Measurements from ENCODE around the gene IRAK3. TPM values are rescaled to one million over a fixed set of nuclear protein-coding genes. Genes with fewer than 3 reads are reported as not detected.
A peak's percentile ranks its signal among the peaks of the same experiment; 100 is the strongest.
"Not testable (repeated sequence)": the region's sequence is repeated elsewhere in the genome, so short reads cannot be mapped to it uniquely, and the experiment has no call there.

Gene IRAK3
- total and polyA plus RNA-seq, 2 donors (not counting 3 experiments of a cell fraction or from before 2014, with no cell fraction given), result 2.3 to 8.5 TPM

- H3K27ac ChIP-seq (ENCODE audit: insufficient read depth, low read depth, low read length), result no peak overlapping the region
- no peak for TF ChIP-seq JUN (IDR thresholded peaks at IDR 0.05; ENCODE audit: borderline replicate concordance, insufficient read depth, insufficient read length, low read depth)
- no peak for TF ChIP-seq FOS (IDR thresholded peaks at IDR 0.05; ENCODE audit: borderline replicate concordance, insufficient read depth, low read length)
- no peak for TF ChIP-seq MYC (IDR thresholded peaks at IDR 0.05; ENCODE audit: low read depth, low read length)
- TF ChIP-seq CTCF (IDR thresholded peaks at IDR 0.05; ENCODE audit: extremely low read depth in 1 of 2, insufficient read depth in 1 of 2, low read depth in 1 of 2, low read length in 2 of 2), result no peak
- TF ChIP-seq POLR2A (IDR thresholded peaks at IDR 0.05; ENCODE audit: low read depth, low read length), result no peak
- no peak for TF ChIP-seq EZH2 (IDR thresholded peaks at IDR 0.05; ENCODE audit: borderline replicate concordance, low read depth, low read length, severe bottlenecking)
- ChIA-PET CTCF (no interaction called here), POLR2A (interaction anchor here (0.7 to 1.8 kb wide), 2 partner anchors 16 to 40 kb away, joined by 4 to 7 read pairs; partner anchors contain the start of gene LLPH)
- no peaks in the 10 kb centered on the region for H3K9me3 ChIP-seq (replicated peaks; ENCODE audit: control insufficient read depth, insufficient read depth, low read length)
- peak overlapping the region; percentile 61 for H2AFZ ChIP-seq (ENCODE audit: low read depth, low read length)
- no peak for FAIRE-seq
- H3K36me3 ChIP-seq (ENCODE audit: control insufficient read depth in 2 of 2, extremely low read depth in 1 of 2, insufficient read depth in 2 of 2, low read length in 2 of 2), result no peaks in the 10 kb centered on the region
- BruUV-seq (replicated peaks), result no TSS peak
- intact Hi-C loops (cut with micrococcal nuclease), result no loop called here
- H3K9me1 ChIP-seq (replicated peaks; ENCODE audit: control insufficient read depth, extremely low read depth, insufficient read depth, low read length), result no peaks in the 10 kb centered on the region
- dilution Hi-C loops (cut with MboI; ENCODE audit: extremely low pct_ligation_motif_present, low sequenced_read_pairs), result no loop called here
- peaks cover 7% of the 10 kb centered on the region for H3K4me1 ChIP-seq (ENCODE audit: control insufficient read depth, extremely low read depth, insufficient read depth, low read length)
- H3K27me3 ChIP-seq (ENCODE audit: control insufficient read depth in 2 of 2, insufficient read depth in 2 of 2, low read length in 2 of 2), result no peaks in the 10 kb centered on the region
- H3K4me3 ChIP-seq (replicated peaks in 1 of 3; ENCODE audit: insufficient read depth in 1 of 3, low read depth in 1 of 3, low read length in 3 of 3), result no peak overlapping the region
- no peak overlapping the region for H3K9ac ChIP-seq (replicated peaks; ENCODE audit: extremely low read depth, insufficient read depth, low read length)
- peaks cover 33% of the 10 kb centered on the region for H3K79me2 ChIP-seq (ENCODE audit: control insufficient read depth, insufficient read depth, low read length)
- peak overlapping the region; percentile 9 for H3K4me2 ChIP-seq (ENCODE audit: insufficient read depth, low read length)
- DNase-seq (ENCODE audit: low read depth, low spot score), result no peak
- H4K20me1 ChIP-seq (replicated peaks; ENCODE audit: control insufficient read depth, extremely low read depth, insufficient read depth, low read length), result no peaks in the 10 kb centered on the region
Observed at GRCh38 chr12:66170606-66171005, 18.4 kb upstream of the IRAK3 start.

DNA sequence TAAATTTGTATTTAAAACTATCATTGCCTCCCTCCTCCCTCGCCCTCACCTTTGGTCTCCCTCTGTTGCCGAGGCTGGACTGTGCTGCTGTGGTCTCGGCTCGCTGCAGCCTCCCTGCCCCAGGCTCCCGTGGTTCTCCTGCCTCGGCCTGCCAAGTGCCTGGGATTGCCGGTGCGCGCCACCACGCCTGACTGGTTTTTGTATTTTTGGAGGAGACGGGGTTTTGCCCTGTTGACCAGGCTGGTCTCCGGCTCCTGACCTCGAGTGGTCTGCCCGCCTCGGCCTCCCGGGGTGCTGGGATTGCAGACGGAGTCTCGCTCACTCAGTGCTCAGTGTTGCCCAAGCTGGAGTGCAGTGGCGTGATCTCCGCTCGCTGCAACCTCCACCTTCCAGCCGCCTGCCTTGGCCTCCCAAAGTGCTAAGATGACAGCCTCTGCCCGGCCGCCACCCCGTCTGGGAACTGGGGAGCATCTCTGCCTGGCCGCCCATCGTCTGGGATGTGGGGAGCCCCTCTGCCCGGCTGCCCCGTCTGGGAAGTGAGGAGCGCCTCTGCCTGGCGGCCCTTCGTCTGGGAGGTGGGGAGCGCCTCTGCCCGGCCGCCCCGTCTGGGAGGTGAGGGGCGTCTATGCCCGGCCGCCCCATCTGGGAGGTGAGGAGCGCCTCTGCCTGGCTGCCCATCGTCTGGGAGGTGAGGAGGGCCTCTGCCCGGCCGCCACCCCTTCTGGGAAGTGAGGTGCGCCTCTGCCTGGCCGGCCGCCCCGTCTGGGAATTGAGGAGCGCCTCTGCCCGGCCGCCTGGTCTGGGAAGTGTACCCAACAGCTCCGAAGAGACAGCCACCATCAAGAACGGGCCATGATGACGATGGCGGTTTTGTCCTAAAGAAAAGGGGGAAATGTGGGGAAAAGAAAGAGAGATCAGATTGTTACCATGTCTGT lies 14.4 kb upstream of the IRAK3 start:
- H3K79me2 ChIP-seq (ENCODE audit: control insufficient read depth, insufficient read depth, low read length); intact Hi-C loops (cut with micrococcal nuclease); H3K27ac ChIP-seq (ENCODE audit: insufficient read depth, low read depth, low read length); H3K27me3 ChIP-seq (ENCODE audit: control insufficient read depth in 2 of 2, insufficient read depth in 2 of 2, low read length in 2 of 2); H2AFZ ChIP-seq (ENCODE audit: low read depth, low read length); POLR2A ChIA-PET; H3K9ac ChIP-seq (replicated peaks; ENCODE audit: extremely low read depth, insufficient read depth, low read length); DNase-seq (ENCODE audit: low read depth, low spot score); H3K9me3 ChIP-seq (replicated peaks; ENCODE audit: control insufficient read depth, insufficient read depth, low read length); H4K20me1 ChIP-seq (replicated peaks; ENCODE audit: control insufficient read depth, extremely low read depth, insufficient read depth, low read length); H3K36me3 ChIP-seq (ENCODE audit: control insufficient read depth in 2 of 2, extremely low read depth in 1 of 2, insufficient read depth in 2 of 2, low read length in 2 of 2); CTCF ChIA-PET; H3K9me1 ChIP-seq (replicated peaks; ENCODE audit: control insufficient read depth, extremely low read depth, insufficient read depth, low read length); dilution Hi-C loops (cut with MboI; ENCODE audit: extremely low pct_ligation_motif_present, low sequenced_read_pairs); H3K4me3 ChIP-seq (replicated peaks in 1 of 3; ENCODE audit: insufficient read depth in 1 of 3, low read depth in 1 of 3, low read length in 3 of 3); BruUV-seq (replicated peaks); H3K4me2 ChIP-seq (ENCODE audit: insufficient read depth, low read length): not testable (repeated sequence)
- H3K4me1 ChIP-seq (ENCODE audit: control insufficient read depth, extremely low read depth, insufficient read depth, low read length), result peaks cover 12% of the 10 kb centered on the region
- peak; percentile 28 for FAIRE-seq

All from endothelial cell of umbilical vein (primary cell).